NOMO-1 (cell line): ENCODE data around the gene ATP13A2.
"Not testable (repeated sequence)": the region's sequence is repeated elsewhere in the genome, so short reads cannot be mapped to it uniquely, and the experiment has no call there.

ENCODE experiments used
- DNase-seq, 2 experiments: peaks; one replicate each; lab custom pipeline; 2025; ENCODE audit not compliant: unreplicated experiment in 2 of 2; lab: John Stamatoyannopoulos, UW

The ATP13A2 gene

DNA sequence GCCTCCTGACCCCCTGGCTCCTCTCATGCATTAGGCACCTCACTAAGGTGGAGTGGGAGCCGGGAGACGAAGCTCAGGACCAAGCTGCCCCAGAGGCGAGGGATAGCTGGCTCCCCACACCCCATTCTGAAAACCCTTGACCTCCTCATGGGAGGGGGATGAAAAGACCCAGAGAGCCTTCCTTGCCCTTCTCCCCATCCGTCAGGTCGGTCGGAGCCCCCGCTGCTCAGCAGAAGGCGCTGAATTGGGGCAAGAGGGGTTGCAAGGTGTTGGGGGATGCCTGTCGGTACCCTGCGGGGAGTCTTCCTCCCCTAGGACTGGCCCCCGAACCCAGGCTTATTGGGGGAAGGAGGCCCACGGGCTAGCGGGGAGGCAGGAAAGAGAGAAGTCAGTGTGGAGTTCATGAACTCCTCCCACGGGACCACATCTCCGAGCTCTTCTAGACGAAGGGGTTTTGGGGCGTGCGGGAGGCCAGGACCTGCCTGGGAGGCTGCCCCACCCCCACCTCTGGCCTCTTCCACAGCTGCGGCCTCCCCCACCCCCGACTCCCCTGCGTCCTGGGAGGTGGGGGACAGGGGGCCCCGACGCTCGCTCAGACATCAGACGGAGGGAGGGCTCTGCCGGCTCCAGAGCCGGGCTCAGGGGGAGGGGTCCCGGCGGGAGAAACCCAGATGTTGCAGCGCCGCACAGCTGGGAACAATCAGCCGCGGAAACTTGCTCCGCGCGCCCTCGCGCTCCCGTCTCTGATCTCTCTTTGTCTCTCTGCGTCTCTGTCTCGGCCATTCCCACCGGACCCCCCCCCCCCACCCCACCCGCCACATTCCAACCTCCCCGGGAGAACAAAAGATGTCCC lies 32.0 kb downstream of the ATP13A2 start:
- no peak for DNase-seq

DNA sequence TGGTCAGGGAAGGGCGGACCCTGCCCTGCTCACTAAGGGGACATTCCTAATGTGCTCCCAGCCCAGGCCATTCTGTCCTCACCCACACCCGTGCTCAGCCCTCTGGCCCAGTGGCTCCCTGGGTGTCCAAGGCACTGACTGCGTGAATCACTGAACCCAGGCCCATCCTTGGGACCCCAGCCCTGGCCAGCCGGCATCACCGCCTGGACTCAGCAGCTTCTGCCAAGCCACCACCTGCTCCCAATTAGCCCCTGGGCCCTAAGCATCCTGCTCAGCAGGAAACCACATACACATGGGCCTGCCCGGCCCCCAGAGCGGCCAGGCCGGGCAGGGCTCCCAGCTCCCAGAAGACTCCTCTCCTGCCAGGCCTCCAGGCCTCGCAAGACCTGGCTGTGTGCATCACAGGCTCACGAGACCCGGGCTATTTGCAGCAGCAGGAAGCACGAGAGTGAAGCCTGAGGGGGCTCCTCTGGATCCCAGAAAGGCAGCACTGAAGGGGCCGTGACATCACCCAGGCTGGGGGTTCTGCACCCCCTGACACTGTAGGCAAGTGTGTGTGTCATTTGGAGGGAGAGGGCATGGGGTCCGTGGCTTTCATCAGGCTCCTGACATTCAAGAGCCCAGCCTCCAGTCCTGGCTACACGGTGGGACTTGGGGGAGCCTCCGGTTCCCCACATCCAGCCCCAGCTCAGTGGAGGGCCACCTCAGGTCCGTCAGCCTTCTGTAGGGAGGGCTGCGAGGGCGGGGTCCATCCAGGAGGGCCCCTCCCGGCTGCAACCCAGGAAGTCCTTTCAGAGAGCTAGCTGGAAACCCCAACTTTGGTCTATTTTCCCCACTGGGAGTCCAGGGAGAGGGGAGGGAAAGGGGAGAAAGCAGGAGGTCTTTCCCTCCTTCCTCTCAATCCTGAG lies 32.9 kb downstream of the ATP13A2 start:
- DNase-seq, result no peak

DNA sequence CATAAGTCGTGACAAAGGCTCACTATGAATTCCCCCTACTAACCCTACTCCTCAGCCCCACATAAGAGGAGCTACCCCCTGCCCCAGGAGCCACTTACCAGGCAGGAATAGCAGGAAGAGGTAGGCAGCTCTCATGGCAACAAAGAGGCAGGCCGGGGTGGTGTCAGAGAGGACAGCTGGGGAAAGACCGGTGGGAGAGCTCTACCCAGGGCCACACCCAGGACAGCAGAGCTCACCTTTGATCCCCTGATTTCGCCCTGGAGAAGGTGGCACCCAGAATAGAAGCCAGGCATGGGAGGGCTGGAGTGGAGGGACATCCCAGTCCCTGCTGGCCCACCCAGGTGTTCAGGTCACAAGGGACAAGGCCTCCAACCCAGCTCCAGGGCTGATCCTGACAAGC lies 33.6 kb downstream of the ATP13A2 start:
- DNase-seq, result no peak

DNA sequence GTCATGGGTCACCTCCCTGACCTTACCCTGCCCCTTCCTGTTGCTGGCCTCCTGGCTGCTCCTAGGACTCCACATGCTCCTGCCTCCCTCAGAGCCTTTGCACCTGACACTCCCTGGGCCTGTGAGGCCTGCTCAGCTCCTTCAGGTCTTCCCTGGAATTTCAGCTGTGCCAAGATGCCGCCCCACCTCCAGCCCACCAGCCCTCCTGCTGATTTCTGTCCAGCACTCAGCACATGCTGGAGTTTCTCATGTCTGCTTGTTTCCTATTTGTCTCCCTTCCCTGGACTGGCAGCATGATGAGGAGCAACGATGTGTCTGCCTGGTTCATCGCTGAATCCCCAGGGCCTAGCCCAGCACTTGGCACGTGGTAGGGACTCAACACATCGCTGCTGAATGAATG lies 34.4 kb downstream of the ATP13A2 start:
- DNase-seq, result no peak

DNA sequence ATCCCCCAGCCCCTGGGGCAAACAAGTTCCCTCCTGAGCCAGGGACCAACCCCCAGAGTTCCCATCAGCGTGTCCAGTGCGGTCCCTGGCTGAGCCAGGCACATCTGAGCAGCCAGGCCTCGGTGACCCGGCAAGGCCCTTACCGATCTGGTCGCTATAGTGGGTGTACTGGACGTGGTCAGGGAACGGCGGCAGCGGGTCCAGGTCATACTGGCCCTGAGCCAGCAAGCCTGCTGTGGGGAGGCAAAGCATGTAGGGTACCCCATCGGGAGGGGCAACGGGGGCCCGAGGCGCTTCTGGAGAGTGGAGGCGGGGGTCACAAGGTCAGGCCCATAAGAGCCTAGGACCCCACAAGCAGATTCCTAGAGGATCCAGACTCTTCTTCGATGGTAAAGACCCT lies 34.8 kb downstream of the ATP13A2 start:
- DNase-seq, result no peak

DNA sequence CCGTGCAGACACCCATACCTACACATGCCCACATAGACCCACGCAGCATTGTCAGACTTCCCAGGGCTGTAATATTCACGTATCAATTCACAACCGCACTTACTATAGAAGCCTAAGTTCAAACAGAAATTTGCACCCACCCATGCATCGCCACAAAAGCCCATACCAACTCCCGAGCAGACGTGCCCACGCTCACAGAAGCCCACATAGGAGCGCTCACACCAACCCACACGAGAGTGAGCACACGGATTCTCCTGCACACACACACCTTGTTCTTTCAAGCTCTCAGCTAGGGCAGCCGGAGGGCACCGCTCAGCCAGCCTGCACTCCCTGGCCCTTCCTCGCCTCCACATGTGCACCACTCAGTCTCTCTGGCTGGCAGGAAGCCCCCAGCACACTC lies 35.9 kb downstream of the ATP13A2 start:
- no peak for DNase-seq

DNA sequence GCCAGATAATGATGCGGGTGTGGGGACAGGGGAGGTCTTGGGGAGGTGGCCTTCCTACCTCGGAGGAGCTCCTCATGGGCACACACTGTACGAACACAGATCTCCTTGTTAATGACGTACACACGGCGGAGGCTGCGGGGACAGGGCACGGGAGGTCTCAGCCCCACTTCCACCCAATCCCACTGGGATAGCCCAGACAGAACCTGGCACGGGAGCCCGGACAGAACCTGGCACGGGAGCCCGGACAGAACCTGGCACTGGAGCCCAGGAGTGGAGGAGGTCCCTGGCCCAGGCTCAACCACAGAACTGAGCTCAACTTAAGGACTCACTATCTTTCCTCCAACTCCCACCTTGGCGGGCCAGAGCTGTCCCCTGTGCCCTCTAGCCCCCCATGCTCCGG lies 36.5 kb downstream of the ATP13A2 start:
- no peak for DNase-seq

DNA sequence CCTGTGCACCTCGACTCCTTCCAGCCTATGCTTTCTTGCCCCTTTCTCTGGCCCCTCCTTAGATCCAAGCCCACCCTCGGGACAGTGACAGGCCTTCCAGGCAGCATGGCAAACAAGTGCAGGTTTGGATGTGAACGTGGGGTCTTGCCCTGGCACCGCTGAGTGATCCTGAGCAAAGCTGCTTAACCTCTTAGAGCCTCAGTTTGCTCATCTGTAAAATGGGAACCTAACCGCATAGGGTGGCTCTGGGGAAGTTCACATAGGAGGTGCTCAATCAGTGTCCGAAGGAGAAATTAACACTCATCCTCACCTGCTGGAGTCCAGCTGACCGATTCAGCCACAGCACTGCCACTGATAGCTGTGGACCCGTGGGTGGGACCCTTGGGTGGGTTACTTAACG lies 38.5 kb downstream of the ATP13A2 start:
- DNase-seq, result no peak

DNA sequence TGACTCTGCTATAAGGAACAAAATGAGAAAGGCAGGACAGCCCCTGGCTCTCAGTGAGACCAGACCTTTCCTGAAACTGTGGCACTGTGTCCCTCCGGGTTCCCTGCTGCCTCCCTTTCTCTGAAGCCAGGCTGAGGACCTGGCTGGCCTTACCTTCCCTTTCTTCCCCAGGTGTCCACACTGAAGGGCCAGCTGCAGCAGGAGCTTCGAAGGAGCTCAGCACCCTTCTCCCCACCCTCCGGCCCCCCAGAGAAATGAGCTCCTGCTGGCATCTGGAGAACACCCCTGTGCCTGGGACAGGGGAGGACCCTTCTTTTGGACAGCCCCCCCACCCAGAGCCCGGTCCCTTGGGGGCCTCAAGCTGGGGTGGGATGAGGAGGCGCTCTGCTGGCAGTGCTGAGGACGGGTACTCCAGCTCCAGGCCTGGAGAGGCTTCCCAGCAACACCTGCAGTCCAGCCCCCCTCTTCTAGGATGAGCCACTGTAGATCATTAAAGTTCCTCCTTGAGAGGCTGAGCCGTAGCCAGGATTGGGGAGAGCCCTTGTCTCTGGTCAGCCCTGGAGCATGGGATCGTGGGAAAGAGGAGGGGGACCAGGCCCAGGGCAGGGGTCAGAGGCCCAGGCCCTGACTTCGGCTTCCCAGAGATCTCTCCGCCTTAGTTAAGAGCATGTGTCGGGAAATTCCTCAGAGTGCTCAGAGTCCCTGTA lies 39.4 kb downstream of the ATP13A2 start:
- DNase-seq, result no peak

DNA sequence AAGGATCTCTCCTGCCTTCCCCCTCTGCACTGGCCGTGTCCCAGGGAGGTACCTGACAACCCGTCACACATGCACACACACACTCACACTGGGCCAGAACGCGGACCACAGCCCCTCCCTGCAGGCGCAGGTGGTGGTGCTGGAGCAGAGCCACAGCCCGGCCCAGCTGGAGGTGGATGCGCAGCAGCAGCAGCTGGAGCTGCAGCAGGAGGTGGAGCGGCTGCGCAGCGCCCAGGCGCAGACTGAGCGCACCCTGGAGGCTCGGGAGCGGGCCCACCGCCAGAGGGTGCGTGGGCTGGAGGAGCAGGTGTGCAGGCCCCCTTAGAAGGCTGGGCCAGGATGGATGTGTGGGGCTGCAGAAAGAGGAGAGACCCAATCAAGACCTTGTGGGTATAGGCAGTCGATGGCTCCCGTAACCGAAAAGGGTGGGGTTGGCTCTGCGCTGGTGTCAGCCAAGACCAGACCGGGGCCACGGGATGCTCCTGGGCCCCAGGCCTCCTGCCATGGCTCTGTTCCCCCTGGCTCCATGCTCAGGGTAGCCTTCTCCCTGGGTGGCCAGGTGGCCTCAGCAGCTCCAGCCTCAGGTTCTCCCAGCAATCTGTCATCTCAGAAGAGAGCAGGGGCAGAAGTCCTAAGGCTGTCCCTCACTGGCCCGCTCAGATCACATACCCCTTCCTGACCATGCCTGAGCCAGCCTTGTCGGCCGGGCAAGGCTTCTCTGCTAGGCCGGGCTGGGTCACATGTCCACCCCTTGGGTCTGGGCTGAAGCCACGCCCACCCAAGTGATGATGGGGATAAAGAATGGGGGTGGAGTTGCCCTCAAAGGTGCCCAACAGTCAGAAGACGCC lies 40.2 kb downstream of the ATP13A2 start:
- no peak for DNase-seq

DNA sequence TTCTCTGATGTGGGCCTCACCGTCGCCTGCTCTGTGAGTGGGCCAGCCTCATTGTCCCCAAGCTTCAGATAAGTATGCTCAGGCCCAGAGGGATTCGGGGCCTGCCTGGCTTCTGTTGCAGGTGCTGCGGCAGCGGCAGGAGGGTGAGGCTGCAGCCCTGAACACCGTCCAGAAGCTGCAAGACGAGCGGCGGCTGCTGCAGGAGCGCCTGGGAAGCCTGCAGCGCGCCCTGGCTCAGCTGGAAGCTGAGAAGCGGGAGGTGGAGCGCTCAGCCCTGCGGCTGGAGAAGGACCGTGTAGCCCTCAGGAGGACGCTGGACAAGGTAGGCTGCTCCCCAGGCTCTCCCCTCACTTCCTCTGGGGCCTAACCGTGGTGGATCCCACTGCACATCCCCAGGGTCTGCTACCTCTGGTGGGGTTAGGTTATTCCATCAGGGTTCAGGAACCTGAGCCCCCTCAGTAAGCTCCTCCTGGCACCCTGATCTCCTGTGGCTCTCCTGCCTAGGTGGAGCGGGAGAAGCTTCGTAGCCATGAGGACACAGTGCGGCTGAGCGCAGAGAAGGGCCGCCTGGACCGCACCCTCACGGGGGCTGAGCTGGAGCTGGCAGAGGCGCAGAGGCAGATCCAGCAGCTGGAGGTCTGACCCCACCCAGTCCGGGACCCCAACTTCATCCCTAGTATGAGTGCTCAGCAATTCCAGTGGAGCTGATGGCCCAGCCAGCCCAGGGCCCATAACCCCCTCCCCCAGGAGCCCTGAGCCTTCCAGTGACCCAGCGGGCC lies 41.4 kb downstream of the ATP13A2 start:
- DNase-seq, result no peak

DNA sequence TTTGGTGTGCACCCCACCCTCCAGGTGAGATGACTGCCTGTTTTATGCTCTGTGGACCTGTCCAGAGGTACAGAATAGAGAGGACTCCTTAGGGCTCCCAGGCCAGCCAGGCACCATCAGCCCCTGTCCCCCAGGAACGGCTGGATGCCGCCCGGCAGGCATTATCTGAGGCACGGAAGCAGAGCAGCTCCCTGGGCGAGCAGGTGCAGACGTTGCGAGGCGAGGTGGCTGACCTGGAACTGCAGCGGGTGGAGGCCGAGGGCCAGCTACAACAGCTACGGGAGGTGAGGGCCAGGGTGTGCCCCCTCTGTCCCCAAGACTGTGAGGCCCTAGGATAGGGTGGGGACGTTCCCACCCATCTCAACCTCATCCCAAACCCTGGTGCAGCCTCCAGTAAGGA lies 42.1 kb downstream of the ATP13A2 start:
- DNase-seq, result no peak

DNA sequence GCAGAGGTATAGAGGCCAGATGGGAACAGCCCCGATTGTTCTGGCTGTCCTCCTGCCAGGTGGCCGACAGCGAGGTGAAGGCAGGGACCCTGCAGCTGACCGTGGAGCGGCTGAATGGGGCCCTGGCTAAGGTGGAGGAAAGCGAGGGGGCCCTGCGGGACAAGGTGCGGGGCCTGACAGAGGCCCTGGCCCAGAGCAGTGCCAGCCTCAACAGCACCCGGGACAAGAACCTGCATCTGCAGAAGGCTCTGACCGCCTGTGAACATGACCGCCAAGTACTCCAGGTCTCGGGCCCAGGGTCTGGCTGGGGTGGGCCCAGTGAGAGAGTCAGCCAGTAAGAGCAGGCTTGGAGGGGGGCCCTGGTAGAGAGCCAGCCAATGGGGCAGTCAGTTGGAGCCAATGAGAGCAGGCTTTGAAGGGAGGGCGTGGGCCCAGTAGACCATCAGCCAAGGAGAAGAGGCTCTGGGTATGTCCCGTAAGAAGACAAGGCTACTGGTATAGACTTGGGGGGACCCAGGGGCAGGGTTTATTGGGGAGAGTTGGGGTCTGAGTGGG lies 42.6 kb downstream of the ATP13A2 start:
- no peak for DNase-seq

DNA sequence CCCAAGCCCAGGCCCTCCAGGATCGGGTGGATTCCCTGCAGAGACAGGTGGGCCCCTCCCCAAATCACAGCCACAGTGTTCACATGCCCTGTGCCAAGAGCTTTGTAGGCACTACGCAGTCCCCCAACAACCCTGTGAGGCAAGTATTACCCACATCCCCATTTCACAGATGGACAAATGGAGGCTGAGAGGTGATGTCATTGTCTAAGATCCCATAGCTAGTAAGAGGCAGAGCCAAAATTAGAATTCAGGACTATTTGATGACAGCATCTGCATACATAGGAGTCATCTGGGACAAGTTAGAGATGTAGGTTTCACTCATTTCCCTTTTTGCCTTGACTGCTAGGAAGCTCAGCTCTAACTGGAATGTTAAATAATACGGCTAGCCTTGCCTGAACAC lies 43.4 kb downstream of the ATP13A2 start:
- no peak for DNase-seq

DNA sequence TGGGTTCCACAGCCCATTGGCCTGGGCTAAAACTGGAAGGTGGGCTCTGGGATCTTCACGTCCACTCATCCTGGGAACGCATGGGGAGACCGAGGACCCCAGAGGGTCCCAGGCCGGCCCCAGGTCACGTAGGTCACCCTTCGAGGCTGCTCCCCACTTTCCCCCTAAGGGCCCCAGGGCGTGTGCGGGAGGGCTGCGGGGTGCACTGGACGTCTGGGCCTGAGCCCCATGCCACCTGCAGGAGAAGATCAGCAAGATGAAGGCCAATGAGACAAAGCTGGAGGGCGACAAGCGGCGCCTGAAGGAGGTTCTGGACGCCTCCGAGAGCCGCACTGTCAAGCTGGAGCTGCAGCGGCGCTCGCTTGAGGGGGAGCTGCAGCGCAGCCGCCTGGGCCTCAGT lies 43.8 kb downstream of the ATP13A2 start:
- DNase-seq, result no peak

DNA sequence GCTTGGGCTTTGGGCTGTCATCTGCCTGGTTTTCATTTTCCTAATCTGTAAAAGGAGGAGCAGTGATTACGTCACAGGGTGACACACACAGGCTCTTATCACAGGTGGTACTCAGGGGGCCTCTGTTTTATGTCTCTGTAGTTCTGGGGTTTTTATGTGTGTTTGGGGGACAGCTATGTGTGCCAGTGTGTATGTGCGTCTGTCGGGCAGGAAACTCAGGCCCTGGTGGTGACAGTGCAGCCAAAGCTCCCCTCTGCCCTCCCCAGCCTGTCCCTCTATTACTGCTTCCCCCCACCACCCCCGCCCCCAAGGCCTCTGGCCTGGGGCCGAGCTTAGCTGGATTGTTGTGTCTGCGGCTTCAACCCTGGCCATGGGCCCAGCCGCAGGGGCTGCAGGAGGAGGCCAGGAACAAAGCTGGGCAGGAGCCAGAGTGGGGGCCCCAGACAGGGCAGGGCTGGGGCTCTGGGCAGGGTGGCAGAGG lies 44.6 kb downstream of the ATP13A2 start:
- DNase-seq, result no peak

DNA sequence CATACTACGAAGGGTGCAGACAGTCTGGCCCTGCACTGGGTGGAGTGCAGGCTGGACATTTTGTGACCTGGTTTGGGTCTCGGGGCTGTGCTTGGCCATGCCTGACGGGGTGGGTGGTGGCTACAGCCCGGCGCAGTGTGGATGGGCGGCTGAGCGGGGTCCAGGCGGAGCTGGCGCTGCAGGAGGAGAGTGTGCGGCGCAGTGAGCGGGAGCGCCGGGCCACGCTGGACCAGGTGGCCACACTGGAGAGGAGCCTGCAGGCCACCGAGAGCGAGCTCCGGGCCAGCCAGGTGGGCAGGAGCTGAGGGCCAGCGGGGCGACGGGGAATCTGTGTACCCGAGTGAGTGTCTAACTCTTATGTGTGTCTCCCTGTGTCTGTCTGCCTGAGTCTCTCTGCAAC lies 45.4 kb downstream of the ATP13A2 start:
- no peak for DNase-seq

DNA sequence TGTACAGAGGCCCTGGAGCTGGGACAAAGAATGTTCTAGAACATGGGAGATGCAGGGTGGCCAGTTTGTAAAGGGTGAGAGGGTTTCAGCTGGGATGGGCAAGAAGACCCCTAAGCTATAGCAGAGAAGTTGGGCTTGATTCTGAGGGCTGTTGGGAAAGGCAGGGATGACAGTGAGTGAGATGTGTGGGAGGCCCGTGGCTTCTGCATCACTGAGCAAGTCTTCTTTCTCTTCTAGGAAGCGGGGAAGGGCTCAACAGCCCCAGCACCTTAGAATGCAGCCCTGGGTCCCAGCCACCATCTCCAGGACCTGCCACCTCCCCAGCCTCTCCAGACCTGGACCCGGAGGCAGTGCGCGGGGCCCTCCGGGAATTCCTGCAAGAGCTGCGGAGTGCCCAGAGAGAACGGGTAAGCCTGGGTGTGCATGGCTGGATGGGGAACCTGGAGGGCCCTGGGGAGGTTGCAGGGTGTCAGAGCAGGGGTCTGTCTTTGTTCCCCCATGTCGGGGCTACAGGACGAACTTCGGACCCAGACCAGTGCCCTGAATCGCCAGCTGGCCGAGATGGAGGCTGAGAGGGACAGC lies 46.2 kb downstream of the ATP13A2 start:
- DNase-seq, result no peak

DNA sequence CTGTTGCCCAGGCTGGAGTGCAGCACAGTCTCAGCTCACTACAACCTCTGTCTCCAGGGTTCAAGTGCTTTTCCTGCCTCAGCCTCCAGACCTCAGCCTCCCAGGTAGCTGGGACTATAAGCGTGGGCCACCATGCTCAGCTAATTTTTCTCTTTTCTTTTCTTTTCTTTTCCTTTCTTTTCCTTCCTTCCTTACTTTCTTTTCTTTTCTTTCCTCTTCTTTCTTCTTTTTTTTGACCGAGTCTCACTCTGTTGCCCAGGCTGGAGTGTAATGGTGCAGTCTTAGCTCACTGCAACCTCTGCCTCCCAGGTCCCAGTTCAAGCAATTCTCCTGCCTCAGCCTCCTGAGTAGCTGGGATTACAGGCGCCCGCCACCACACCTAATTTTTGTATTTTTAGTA lies 47.6 kb downstream of the ATP13A2 start:
- not testable (repeated sequence) for DNase-seq
